ENCODE data around the gene ROR1.

The ROR1 gene

DNA sequence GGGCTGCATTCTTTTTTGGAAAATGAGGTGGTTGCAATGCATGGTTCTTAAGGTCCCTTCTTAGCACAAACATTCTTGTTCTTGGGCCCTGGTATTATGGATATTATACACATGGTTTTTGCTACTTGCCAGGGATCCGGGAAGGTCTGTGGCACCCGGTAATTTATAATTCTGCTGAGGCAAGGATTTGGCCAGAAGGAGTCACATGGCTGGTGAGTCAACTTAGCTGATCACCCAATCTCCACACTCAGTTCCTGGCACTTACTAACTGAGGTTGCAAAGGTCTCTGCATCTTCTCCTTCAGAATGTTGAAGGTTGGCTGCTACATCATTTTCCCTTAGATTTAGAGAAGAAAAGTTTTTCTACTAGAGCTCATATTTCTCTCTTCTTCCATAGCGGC is 112.5 kb downstream of the ROR1 start:
- DNase-seq: no peak

DNA sequence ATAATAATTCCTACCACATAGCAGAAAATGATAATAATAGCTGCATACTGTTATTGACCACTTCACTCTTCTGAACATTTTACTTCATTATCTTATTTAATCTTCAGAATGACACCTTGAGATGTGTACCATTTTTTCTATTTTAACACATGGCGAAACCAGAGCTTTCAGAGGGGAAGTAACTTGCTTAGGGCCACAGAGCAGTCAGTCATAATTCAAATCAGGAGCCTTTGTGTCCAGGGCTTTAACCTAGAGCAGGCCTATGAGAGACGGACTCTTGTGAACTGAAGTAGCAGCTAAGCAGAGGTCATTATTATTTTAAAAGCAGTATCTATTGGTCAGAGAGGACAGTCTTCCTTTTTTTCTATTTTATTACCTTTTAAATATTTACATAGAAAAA is 114.0 kb downstream of the ROR1 start:
- no peak for DNase-seq

- no peak for DNase-seq
Measured at GRCh38 chr1:63888984-63889383, 115.2 kb downstream of the ROR1 start.

DNA sequence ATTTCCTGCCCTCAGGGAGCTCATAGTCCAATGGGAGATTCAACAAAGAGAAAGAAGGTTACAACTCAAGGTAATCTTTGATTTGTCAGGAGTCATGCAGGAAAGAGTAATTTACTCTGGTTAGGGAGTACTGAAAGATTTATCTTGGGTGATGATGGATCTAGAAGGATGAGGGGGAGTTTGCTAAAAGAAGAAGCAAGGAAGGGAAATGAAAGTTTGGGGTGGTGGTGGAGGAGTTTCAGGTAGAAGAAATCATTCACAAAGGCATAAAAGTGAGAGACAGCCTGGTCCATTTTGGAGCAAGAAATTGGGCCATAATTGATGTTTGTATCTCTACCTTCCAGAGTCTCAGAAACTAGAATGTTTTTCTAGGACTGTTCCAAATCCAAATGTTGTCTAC is 116.7 kb downstream of the ROR1 start:
- no peak for DNase-seq

GRCh38 chr1:63891060-63891690 is 117.4 kb downstream of the ROR1 start:
- DNase-seq: no peak

DNA sequence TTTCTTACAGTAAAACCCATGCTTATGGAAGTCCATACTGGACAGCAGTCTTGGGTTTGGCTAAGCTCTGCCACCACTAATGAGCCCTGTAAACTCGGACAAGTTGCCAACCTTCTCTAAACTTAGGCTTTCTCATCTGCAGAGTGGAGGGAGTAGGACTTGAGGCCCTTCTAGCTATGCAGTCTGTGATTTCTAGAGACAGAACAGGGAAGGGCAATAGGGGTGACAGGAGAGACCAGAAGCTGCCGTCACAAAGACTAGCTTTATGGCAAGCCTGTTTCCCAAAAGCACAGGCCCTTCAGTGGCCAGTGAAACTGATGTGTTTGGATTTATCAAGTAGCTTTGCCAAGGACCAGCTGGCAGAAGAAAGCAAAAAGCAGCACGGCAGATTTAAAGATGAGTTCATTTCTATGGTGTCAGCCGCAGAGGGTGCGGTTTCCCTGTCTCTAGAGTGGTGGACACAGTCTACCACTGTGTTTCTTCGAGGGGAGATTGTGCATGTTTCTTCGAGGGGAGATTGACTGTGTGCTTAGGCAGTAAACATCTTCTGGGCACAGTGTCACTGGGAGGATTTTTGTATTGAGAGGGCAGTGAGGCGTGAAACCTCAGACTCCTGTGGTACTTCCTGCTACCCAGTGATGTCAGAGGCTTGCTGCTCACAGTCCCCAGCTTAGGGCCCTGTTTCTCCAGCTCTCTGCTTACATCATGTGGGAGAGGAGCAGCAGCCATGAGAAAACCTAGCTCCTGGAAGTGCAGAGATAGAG is 119.0 kb downstream of the ROR1 start:
- DNase-seq: no peak

- DNase-seq: no peak
Measured at GRCh38 chr1:63893976-63894375, 120.2 kb downstream of the ROR1 start.

GRCh38 chr1:63894627-63895265 is 120.9 kb downstream of the ROR1 start:
- no peak for DNase-seq

GRCh38 chr1:63896755-63897154 is 122.9 kb downstream of the ROR1 start:
- no peak for DNase-seq

DNA sequence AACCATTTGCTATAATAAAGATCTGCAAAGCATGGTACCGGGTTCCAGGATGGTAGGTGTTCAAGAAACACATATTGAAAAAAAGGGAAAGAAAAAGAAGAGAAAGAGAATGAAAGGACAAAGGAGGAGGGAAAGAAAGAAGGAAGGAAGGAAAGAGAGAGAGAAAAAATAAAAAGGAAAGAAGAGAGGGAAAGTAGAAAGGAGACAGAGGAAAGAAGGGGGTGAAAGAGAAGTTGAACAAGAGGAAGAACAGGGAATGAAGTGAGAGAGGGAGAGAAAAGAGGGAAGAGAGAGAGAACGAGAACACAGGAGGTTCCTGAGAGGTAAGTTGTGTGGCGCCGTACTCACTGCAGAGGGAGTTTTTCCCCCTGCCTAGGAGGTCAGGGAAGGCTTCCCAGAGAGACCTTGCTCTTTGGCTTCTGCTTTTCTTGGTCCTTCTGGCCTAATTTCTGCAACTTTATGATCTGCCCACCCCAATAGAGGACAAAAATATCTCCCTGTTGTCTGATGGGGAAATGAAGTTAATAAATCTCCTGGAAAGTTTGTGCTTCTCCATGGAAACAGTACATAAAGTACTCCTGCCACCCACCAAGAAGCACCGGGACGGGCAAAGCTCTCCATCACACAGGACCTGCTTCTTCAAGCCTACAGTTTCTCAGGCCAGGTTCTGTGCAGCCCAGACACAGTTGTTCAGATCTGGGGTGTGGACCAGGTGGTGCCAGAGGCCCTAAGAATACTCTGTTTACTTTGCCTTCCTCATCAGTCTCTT is 124.8 kb downstream of the ROR1 start:
- no peak for DNase-seq

DNA sequence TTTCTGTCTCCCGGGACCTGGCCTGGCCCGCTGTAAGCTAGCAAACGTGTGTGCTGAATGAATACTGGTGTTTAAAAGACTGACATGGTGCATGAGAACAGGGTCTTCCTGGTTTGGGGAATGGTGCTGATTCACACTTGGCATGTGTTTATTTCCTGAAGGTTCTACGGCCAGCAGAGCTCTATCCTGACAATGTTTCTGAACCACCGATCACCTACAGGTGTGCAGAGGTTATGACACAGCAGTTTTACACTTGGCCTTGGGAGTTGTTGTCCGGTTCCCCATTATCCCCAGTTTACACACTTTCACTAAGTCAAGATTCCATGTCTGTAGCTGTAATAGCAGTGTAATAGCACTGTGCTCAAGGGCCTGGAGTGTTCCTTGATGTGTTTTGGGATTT is 127.3 kb downstream of the ROR1 start:
- DNase-seq: no peak

- DNase-seq: no peak
Measured at GRCh38 chr1:63902844-63903589, 129.2 kb downstream of the ROR1 start.

DNA sequence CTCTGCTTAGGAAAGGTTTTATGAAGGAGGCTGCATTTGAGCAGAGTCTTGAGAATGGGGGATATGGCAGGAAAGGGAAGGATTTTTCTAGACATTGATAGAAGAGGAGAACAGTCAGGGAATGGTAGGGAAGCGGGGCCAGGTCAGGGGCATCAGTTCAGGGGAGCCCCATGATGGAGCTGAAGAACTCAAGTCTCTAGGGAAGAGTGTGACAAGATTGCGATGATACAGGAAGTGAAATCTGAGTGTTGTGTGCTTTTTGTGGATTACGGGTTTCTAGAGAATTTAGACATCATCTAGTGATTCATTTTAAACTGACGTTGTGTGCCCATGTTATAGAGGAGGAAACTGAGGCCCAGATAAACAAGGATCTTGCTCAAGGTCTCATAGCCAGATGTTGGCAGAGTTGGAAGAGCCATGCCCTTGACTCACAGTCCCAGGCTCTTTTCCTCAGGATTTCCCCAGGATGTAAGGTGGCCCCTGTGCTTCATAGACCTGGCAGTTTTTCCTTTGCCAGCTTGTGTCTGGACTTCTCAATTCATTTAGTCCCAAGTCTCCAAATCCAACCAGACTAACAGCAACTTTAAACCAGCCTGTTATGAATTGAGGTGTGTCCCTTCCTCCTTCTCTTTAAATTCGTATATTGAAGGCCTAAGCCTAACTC is 130.3 kb downstream of the ROR1 start:
- DNase-seq: no peak

- no peak for DNase-seq
Measured at GRCh38 chr1:63904826-63905225, 131.0 kb downstream of the ROR1 start.

- no peak for DNase-seq
Measured at GRCh38 chr1:63906047-63906704, 132.4 kb downstream of the ROR1 start.

DNA sequence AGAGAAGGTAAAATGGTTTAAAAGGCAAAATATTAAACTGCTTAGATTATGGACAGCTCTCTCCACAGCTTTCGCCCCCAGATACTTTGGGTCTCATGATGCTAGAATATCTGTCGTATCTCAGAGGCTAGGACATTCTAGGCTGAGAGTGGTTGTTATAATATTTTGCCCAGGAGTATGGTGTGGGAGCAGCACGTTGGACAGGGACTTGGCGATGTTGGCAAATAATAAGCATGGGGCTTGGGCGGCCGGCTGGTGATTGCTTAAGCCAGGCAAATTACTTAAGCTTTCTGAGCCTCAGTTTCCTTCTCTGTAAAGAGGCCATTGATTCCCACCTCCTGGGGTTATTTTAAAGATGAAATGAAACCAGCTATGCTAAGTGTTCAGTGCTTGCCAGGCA is 133.2 kb downstream of the ROR1 start:
- DNase-seq: no peak

- no peak for DNase-seq
Measured at GRCh38 chr1:63908016-63908415, 134.2 kb downstream of the ROR1 start.

- DNase-seq: no peak
Measured at GRCh38 chr1:63909526-63909925, 135.7 kb downstream of the ROR1 start.

DNA sequence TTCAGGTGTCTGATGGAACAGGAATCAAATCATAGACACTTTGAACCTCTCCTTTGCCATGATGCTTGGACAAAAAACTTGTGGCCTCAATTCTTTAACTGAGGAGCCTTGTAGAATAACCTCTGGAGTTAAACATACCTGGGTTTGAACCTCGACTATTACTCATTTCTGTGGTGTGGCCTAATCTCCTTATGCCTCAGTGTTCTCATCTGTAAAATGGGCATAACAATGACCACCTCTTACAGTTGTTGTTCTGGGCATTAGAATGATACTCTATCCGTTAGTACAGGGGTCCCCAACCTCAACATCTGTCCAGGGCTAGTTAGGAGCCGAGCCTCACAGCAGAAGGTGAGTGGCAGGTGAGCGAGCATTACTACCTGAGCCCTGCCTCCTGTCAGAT is 137.2 kb downstream of the ROR1 start:
- DNase-seq: no peak

GRCh38 chr1:63912643-63913042 is 138.8 kb downstream of the ROR1 start:
- DNase-seq: no peak

- no peak for DNase-seq
Measured at GRCh38 chr1:63913533-63913932, 139.7 kb downstream of the ROR1 start.

- no peak for DNase-seq
Measured at GRCh38 chr1:63914241-63914640, 140.4 kb downstream of the ROR1 start.

Measured in activated CD4-positive, alpha-beta T cell treated with anti-CD3 and anti-CD28 coated beads, Interleukin-10, Interleukin-2, amounts not matched to agents 100 ng/mL and 50 ng/mL, durations not matched to agents 16 hours and 8 hours (primary cell).